H9 (cell line): ENCODE results near the gene TMEM140. TPM values are rescaled to one million over a fixed set of nuclear protein-coding genes. Genes with fewer than 3 reads are reported as not detected.

Source experiments
- DNase-seq: peaks from one replicate; pipeline ENCODE4 v3.0.0-alpha.2; 2017
- H2AFZ ChIP-seq: one replicate; pipeline ENCODE4 v1.6.1; 2013; ENCODE audit warnings: mild to moderate bottlenecking, low read length, control low read depth, moderate library complexity
- H2AK5ac ChIP-seq: 2 replicates; pipeline ENCODE4 v1.6.1; 2013; ENCODE audit warnings: low read length, control low read depth, mixed read lengths; ENCODE audit not compliant: insufficient read length
- H2BK120ac ChIP-seq: one replicate; pipeline ENCODE4 v1.6.1; 2013; ENCODE audit warnings: low read depth, mild to moderate bottlenecking, low read length, control low read depth, inconsistent platforms; ENCODE audit not compliant: poor library complexity, severe bottlenecking
- H2BK12ac ChIP-seq: 2 replicates; pipeline ENCODE4 v1.6.1; 2013; ENCODE audit warnings: low read length, control low read depth, mixed read lengths, low read depth; ENCODE audit not compliant: insufficient read length
- H2BK15ac ChIP-seq: 2 replicates; pipeline ENCODE4 v1.6.1; 2013; ENCODE audit warnings: low read depth, low read length, control low read depth
- H2BK20ac ChIP-seq: one replicate; pipeline ENCODE4 v1.6.1; 2013; ENCODE audit warnings: low read depth, mild to moderate bottlenecking, low read length, control low read depth, inconsistent platforms; ENCODE audit not compliant: poor library complexity, severe bottlenecking
- H2BK5ac ChIP-seq: 2 replicates; pipeline ENCODE4 v1.6.1; 2013; ENCODE audit warnings: low read length, control low read depth, mixed read lengths; ENCODE audit not compliant: insufficient read length
- H3K14ac ChIP-seq: 2 replicates; pipeline ENCODE4 v1.6.1; 2013; ENCODE audit warnings: low read length, control low read depth; ENCODE audit not compliant: insufficient read depth
- H3K18ac ChIP-seq: 2 replicates; pipeline ENCODE4 v1.6.1; 2013; ENCODE audit warnings: low read depth, mild to moderate bottlenecking, mixed read lengths, low read length, control low read depth; ENCODE audit not compliant: insufficient read length
- H3K23ac ChIP-seq: 2 replicates; pipeline ENCODE4 v1.6.1; 2013; ENCODE audit warnings: low read length, control low read depth, mixed read lengths, low read depth; ENCODE audit not compliant: insufficient read length
- H3K23me2 ChIP-seq: 2 replicates; pipeline ENCODE4 v1.6.1; 2013; ENCODE audit warnings: low read depth, mild to moderate bottlenecking, mixed read lengths, low read length, control low read depth; ENCODE audit not compliant: insufficient read length, poor library complexity, severe bottlenecking
- H3K27ac ChIP-seq: 2 replicates; pipeline ENCODE4 v1.5.1; 2013; ENCODE audit warnings: low read length, control low read depth, mixed read lengths, low read depth; ENCODE audit not compliant: insufficient read length
- H3K27me3 ChIP-seq: 2 replicates; pipeline ENCODE4 v1.6.1; 2013; ENCODE audit warnings: low read length, control low read depth, inconsistent platforms; ENCODE audit not compliant: insufficient read depth
- H3K4ac ChIP-seq: 2 replicates; pipeline ENCODE4 v1.6.1; 2013; ENCODE audit warnings: low read depth, mild to moderate bottlenecking, control low read depth, inconsistent platforms, low read length, moderate library complexity
- H3K4me1 ChIP-seq: 2 replicates; pipeline ENCODE4 v1.6.1; 2013; ENCODE audit warnings: low read length, control low read depth, inconsistent platforms; ENCODE audit not compliant: insufficient read depth
- H3K4me2 ChIP-seq: 2 replicates; pipeline ENCODE4 v1.6.1; 2013; ENCODE audit warnings: low read length, control low read depth, mixed read lengths; ENCODE audit not compliant: insufficient read length, insufficient read depth
- H3K56ac ChIP-seq: 2 replicates; pipeline ENCODE4 v1.6.1; 2013; ENCODE audit warnings: low read depth, mild to moderate bottlenecking, mixed read lengths, low read length, control low read depth; ENCODE audit not compliant: insufficient read length
- H3K79me1 ChIP-seq: 2 replicates; pipeline ENCODE4 v1.6.1; 2013; ENCODE audit warnings: low read depth, mild to moderate bottlenecking, moderate library complexity, low read length, control low read depth, inconsistent platforms; ENCODE audit not compliant: insufficient read depth, poor library complexity, severe bottlenecking
- H3K79me2 ChIP-seq: 2 replicates; pipeline ENCODE4 v1.6.1; 2013; ENCODE audit warnings: low read length, control low read depth, inconsistent platforms; ENCODE audit not compliant: insufficient read depth
- H3K9ac ChIP-seq: 2 replicates; pipeline ENCODE4 v1.6.1; 2013; ENCODE audit warnings: low read length, control low read depth, mixed read lengths; ENCODE audit not compliant: insufficient read length; ENCODE audit errors: extremely low read depth
- H3K9me3 ChIP-seq: one replicate; pipeline ENCODE4 v1.6.1; 2013; ENCODE audit warnings: low read depth, low read length, inconsistent platforms; ENCODE audit not compliant: control insufficient read depth
- H3T11ph ChIP-seq: one replicate; pipeline ENCODE4 v1.6.1; 2013; ENCODE audit warnings: mild to moderate bottlenecking, low read length, control low read depth, inconsistent platforms
- H4K20me1 ChIP-seq: one replicate; pipeline ENCODE4 v1.6.1; 2013; ENCODE audit not compliant: control insufficient read depth, insufficient read length, insufficient read depth
- H4K5ac ChIP-seq: 2 replicates; pipeline ENCODE4 v1.6.1; 2013; ENCODE audit warnings: low read depth, mild to moderate bottlenecking, mixed read lengths, low read length, control low read depth; ENCODE audit not compliant: insufficient read length
- H4K8ac ChIP-seq: replicated peaks from 2 replicates; pipeline ENCODE4 v1.6.1; 2013; ENCODE audit warnings: low read length, control low read depth, mixed read lengths, low read depth; ENCODE audit not compliant: insufficient read length
- H4K91ac ChIP-seq: 2 replicates; pipeline ENCODE4 v1.6.1; 2013; ENCODE audit warnings: low read depth, mild to moderate bottlenecking, moderate library complexity, mixed read lengths, low read length, control low read depth; ENCODE audit not compliant: insufficient read length
- H3K27ac Mint-ChIP-seq, 3 experiments: 2 replicates in 2 of 3; 3 replicates in 1 of 3; pipeline ENCODE4 v1.8.0; 2020 to 2021; ENCODE audit warnings: mixed read lengths in 3 of 3, mild to moderate bottlenecking in 1 of 3, moderate library complexity in 1 of 3
- H3K27me3 Mint-ChIP-seq: 2 replicates; pipeline ENCODE4 v1.8.0; 2021; ENCODE audit warnings: low read depth, mild to moderate bottlenecking, moderate library complexity, mixed read lengths
- H3K36me3 Mint-ChIP-seq, 3 experiments: 2 replicates in 2 of 3; 3 replicates in 1 of 3; pipeline ENCODE4 v1.8.0; 2020 to 2021; ENCODE audit warnings: low read depth in 3 of 3, mixed read lengths in 3 of 3; ENCODE audit not compliant: insufficient read depth in 1 of 3
- H3K4me1 Mint-ChIP-seq, 2 experiments: 2 replicates each; pipeline ENCODE4 v1.8.0; 2020; ENCODE audit warnings: mixed read lengths in 2 of 2
- H3K4me3 Mint-ChIP-seq, 2 experiments: 2 replicates in 1 of 2; 3 replicates in 1 of 2; pipeline ENCODE4 v1.8.0; 2020 to 2021; ENCODE audit warnings: mild to moderate bottlenecking in 2 of 2, mixed read lengths in 2 of 2, moderate library complexity in 1 of 2
- H3K9me3 Mint-ChIP-seq, 2 experiments: 2 replicates in 1 of 2; 3 replicates in 1 of 2; pipeline ENCODE4 v1.8.0; 2020; ENCODE audit warnings: mild to moderate bottlenecking in 2 of 2, mixed read lengths in 2 of 2, moderate library complexity in 1 of 2
- CTCF ChIP-seq: fragments of 200-600 bp; sonication (generic); conservative IDR thresholded peaks from 3 replicates; pipeline ENCODE4 v1.8.0; 2021; ENCODE audit warnings: antibody characterized with exemption, mild to moderate bottlenecking
- WGBS: extraction: QIAGEN DNeasy Blood & Tissue Kit; methylation state at CpG from one replicate; pipeline ENCODE4 v1.1.7; 2013; ENCODE audit warnings: missing lambda C conversion rate, low lambda C conversion rate, mixed read lengths; ENCODE audit not compliant: insufficient read length; ENCODE audit errors: extremely low coverage; 5-methylcytosine and 5-hydroxymethylcytosine counted together
- total RNA-seq: library from RNA; stranded (reverse); gene quantifications from 2 replicates; pipeline ENCODE4 v1.2.1, GENCODE V29; 2021

The TMEM140 gene
- total RNA-seq, 1 experiment from 2014 or later: not detected

- DNase-seq: no peak
- H3K9ac ChIP-seq: no peak overlapping the region
- H3K4ac ChIP-seq: no peak overlapping the region
- no peak overlapping the region for H3K27ac ChIP-seq
- H3K4me1 ChIP-seq: no peaks in the 10 kb centered on the region
- no peak overlapping the region for H2AK5ac ChIP-seq
- H3K4me2 ChIP-seq: no peak overlapping the region
- no peak overlapping the region for H3K14ac ChIP-seq
- H3T11ph ChIP-seq: no peak overlapping the region
- no peak for TF ChIP-seq CTCF
- Mint-ChIP-seq H3K27me3 (no peaks in the 10 kb centered on the region), H3K36me3 (peaks cover 5 to 38% (median 14%) of the 10 kb centered on the region in 3 experiments), H3K27ac (no peak overlapping the region; a peak in 1 of 7 replicates), H3K9me3 (no peaks in the 10 kb centered on the region), H3K4me3 (no peak overlapping the region), H3K4me1 (peaks cover 0 to 5% of the 10 kb centered on the region in 2 experiments; a peak in 3 of 4 replicates)
- H3K18ac ChIP-seq: no peak overlapping the region
- no peaks in the 10 kb centered on the region for H4K20me1 ChIP-seq
- H3K27me3 ChIP-seq: no peaks in the 10 kb centered on the region
- H2BK20ac ChIP-seq: no peak overlapping the region
- H4K5ac ChIP-seq: no peak overlapping the region
- no peak overlapping the region for H3K23ac ChIP-seq
- no peak overlapping the region for H4K91ac ChIP-seq
- no peaks in the 10 kb centered on the region for H3K9me3 ChIP-seq
- H2BK5ac ChIP-seq: no peak overlapping the region
- no peak overlapping the region for H2BK15ac ChIP-seq
- no peak overlapping the region for H2AFZ ChIP-seq
- H3K79me1 ChIP-seq: no peaks in the 10 kb centered on the region
- no peaks in the 10 kb centered on the region for H3K79me2 ChIP-seq
- H2BK120ac ChIP-seq: no peak overlapping the region
- no CpG with 5 or more reads among the region's 3 CpGs for WGBS
- no peaks in the 10 kb centered on the region for H3K23me2 ChIP-seq
- no peak overlapping the region for H3K56ac ChIP-seq
- no peak overlapping the region for H2BK12ac ChIP-seq
- H4K8ac ChIP-seq: no peak overlapping the region
Observed at GRCh38 chr7:135200821-135201331, 53.0 kb downstream of the TMEM140 start.
